ENCODE data around the gene TTBK1. TPM values are rescaled to one million over a fixed set of nuclear protein-coding genes. Genes with fewer than 3 reads are reported as not detected.

Gene TTBK1
- total RNA-seq, 2 donors from 2014 or later: 0.26 to 0.33 TPM

- H3K9me3 ChIP-seq: no peaks in the 10 kb centered on the region
- 82 to 84% methylated on average over 5 of the region's 5 CpGs for WGBS, 2 donors
- no peak for ATAC-seq
Measured at GRCh38 chr6:43202451-43202850, 40.8 kb upstream of the TTBK1 start.

GRCh38 chr6:43203029-43203717, 40.1 kb upstream of the TTBK1 start:
- intact Hi-C loops (cut with DNase I): no loop called here
- Histone ChIP-seq H3K9me3 (no peaks in the 10 kb centered on the region), H3K4me3 (no peak overlapping the region), H3K4me1 (no peaks in the 10 kb centered on the region), H3K27me3 (no peaks in the 10 kb centered on the region), H3K36me3 (replicated peaks in 1 of 2; ENCODE audit: insufficient read depth in 1 of 2, low read depth in 2 of 2) (peaks cover 0 to 6% of the 10 kb centered on the region in 2 donors), H3K27ac (no peak overlapping the region)
- TF ChIP-seq CTCF (IDR thresholded peaks at IDR 0.05) (no peak), POLR2A (IDR thresholded peaks at IDR 0.05) (no peak)
- DNase-seq: no peak
- ATAC-seq: no peak
- whole genome bisulfite sequencing, 2 donors: 88 to 93% methylated on average over 13 to 16 of the region's 17 CpGs

More at GRCh38 chr6:43202451-43202850, 40.8 kb upstream of the TTBK1 start:
- no peak overlapping the region for H3K4me3 ChIP-seq
- intact Hi-C loops (cut with DNase I): no loop called here
- no peak overlapping the region for H3K27ac ChIP-seq
- H3K36me3 ChIP-seq (replicated peaks in 1 of 2; ENCODE audit: insufficient read depth in 1 of 2, low read depth in 2 of 2): peaks cover 0 to 10% of the 10 kb centered on the region in 2 donors
- H3K27me3 ChIP-seq: no peaks in the 10 kb centered on the region
- DNase-seq: no peak
- TF ChIP-seq CTCF (IDR thresholded peaks at IDR 0.05) (no peak), POLR2A (IDR thresholded peaks at IDR 0.05) (no peak)
- H3K4me1 ChIP-seq: no peaks in the 10 kb centered on the region

GRCh38 chr6:43203718-43204095, 39.6 kb upstream of the TTBK1 start:
- ATAC-seq: no peak
- 91% methylated on average over 8 of the region's 8 CpGs for WGBS, 2 donors
- intact Hi-C loops (cut with DNase I): no loop called here
- Histone ChIP-seq H3K4me3 (no peak overlapping the region), H3K9me3 (no peaks in the 10 kb centered on the region), H3K36me3 (replicated peaks in 1 of 2; ENCODE audit: insufficient read depth in 1 of 2, low read depth in 2 of 2) (peaks cover 0 to 4% of the 10 kb centered on the region in 2 donors), H3K27ac (no peak overlapping the region), H3K4me1 (no peaks in the 10 kb centered on the region), H3K27me3 (no peaks in the 10 kb centered on the region)
- TF ChIP-seq CTCF (IDR thresholded peaks at IDR 0.05) (no peak), POLR2A (IDR thresholded peaks at IDR 0.05) (no peak)
- no peak for DNase-seq

- H3K27ac ChIP-seq: no peak overlapping the region
- no peak for ATAC-seq
- intact Hi-C loops (cut with DNase I): no loop called here
- DNase-seq: no peak
- TF ChIP-seq CTCF (IDR thresholded peaks at IDR 0.05) (no peak), POLR2A (IDR thresholded peaks at IDR 0.05) (no peak)
- H3K4me1 ChIP-seq: no peaks in the 10 kb centered on the region
- H3K9me3 ChIP-seq: no peaks in the 10 kb centered on the region
- H3K27me3 ChIP-seq: no peaks in the 10 kb centered on the region
- H3K4me3 ChIP-seq: no peak overlapping the region
- H3K36me3 ChIP-seq (replicated peaks in 1 of 2; ENCODE audit: insufficient read depth in 1 of 2, low read depth in 2 of 2): peaks cover 0 to 4% of the 10 kb centered on the region in 2 donors
- 88 to 93% methylated on average over 17 to 23 of the region's 23 CpGs for WGBS, 2 donors
Measured at GRCh38 chr6:43204271-43205105, 38.8 kb upstream of the TTBK1 start.

Data from body of pancreas (tissue), 4 donors.